Measurements from ENCODE around the gene FATE1. TPM values are rescaled to one million over a fixed set of nuclear protein-coding genes. Genes with fewer than 3 reads are reported as not detected.
A peak's percentile ranks its signal among the peaks of the same experiment; 100 is the strongest.
"Not testable (repeated sequence)": the region's sequence is repeated elsewhere in the genome, so short reads cannot be mapped to it uniquely, and the experiment has no call there.

Gene FATE1
- not detected in 2 replicates for total RNA-seq (2014; rRNA removed; shearing (Covaris generic))

DNA sequence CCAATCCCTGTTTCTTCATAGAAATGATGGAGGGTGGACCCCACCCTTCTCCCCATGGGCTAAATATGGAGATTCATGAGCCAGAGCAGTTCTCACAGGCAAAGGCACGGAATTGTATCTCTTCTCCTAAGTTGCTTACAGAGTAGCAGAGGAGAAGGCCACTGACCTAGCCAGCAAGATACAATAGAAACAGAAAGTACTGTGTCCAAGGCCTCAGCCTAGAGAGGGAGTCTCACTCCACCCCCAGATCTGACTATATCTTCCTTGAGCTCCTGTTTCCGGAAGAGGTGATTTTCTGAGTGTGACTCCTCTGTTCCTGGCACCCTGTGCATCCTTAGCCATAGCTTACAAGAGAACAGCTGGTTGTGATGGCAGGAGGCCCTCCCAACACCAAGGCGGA, at the start of gene FATE1:
Gene FATE1, plus strand, starts transcription at position 284 of the 400 bp plus-strand sequence. Its CDS starts 85 bp downstream, at position 369.
- DNase-seq (ENCODE audit: low spot score) = no peak

- no peak for DNase-seq (ENCODE audit: low spot score)
These were observed 40.6 kb upstream of the FATE1 start for GRCh38 chrX:151675121-151675746.

DNA sequence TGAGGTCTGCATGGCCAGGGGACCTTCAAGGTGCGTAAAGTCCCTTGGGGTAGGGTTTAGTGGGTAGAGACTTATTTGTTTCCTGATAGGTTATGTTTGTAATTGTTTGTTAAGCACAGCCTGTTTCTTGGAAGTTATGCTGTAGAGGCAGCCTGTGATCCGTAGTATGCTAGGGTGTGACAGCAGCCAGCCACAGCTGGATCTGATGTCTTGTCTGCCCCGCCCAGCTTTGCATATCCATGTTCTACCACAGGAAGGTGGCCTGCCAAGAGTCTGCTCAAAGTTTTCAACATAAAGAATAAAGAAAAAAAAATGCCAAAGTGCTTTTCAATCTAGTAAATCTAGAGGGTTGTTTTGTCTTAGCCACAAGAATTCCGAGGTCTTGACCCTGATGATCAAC, 39.6 kb upstream of the FATE1 start:
- no peak for DNase-seq (ENCODE audit: low spot score)

DNA sequence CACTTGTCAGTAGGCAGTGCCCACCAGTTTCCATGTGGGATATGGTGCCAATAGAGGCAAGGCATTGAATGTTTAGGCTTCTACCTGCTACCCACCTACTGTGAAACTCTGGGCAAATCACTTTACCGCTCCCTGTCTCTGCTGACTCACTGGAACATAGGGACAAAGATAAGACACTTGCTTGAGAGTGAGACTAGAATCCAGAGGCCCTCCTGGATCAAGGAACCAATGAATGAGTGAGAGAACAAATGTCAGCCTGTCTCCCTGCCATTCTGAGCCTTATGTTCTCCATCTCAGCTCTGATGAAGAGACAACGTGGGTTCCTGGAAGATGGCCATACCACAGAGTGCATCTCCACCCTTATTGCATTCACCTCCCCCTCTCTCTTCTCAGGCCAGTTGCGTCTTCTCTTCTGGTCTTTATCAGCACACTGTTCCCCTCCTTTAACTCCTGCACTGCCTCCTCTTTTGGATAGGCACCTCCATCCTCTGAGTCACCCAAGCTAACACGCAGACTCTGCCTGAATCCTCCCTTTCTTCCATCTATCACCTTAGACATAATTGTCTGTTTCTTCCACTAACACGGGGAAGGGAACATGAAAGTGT, 35.9 kb upstream of the FATE1 start:
- no peak for DNase-seq (ENCODE audit: low spot score)

DNA sequence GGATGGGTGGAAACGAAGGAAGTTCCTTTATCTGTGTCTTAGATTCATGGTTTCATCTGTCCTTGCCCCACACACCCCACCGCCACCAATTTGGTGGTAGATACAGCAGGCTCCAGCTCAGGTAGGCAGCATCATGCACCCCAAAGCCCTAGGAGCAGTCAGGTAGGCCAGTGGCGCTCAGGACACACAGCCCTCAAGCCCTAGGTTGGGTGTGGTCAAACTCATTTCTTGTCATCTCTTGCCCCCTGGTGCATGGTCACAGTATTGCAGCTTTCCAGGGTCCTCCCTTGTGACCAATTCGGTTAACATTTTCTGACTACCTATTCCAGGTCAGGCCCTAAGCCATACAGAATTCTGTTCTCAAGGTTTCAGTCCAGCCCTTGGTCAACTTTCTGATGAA, 35.0 kb upstream of the FATE1 start:
- DNase-seq (ENCODE audit: low spot score) = peak; percentile 23

DNA sequence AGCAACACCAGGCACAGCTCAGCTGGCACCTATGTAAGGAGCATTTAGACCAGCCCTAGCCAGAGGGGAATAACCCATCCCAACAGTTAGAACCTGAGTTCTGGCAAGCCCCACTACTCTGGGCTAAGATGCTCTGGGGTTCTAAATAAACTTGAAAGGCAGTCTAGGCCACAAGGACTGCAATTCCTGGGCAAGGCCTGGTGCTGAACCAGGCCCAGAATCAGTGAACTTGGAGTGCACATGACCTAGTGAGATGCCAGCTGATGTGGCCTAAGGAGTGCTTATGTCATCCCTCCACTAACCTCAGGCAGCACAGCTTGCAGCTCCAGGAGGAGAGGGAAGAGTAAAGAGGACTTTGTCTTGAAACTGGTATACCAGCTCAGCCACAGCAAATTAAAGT, 28.2 kb upstream of the FATE1 start:
- no peak for DNase-seq (ENCODE audit: low spot score)

- no peak for DNase-seq (ENCODE audit: low spot score)
These were observed 27.1 kb upstream of the FATE1 start for GRCh38 chrX:151688695-151689094.

GRCh38 chrX:151692825-151693224, 23.0 kb upstream of the FATE1 start:
- no peak for DNase-seq (ENCODE audit: low spot score)

DNA sequence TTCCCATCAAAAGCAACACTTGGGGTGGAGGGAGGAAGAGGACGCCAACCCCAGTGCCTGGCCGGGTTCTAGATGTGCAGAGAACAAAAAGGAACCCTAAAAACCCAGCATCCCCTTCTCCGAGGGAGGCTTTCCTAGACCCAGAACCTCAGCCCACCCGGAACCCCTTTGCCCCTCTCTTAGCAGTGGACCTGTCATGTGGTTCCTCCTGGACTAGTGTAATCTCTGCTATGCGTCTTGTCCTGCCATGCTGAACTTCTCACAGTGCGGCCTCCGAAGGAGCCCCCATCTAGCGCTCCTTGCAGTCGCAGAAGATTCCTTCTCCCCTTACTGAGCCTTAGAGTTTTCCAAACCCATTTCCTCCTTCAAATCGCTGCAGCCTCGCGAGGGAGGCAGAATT, 21.7 kb upstream of the FATE1 start:
- no peak for DNase-seq (ENCODE audit: low spot score)

DNA sequence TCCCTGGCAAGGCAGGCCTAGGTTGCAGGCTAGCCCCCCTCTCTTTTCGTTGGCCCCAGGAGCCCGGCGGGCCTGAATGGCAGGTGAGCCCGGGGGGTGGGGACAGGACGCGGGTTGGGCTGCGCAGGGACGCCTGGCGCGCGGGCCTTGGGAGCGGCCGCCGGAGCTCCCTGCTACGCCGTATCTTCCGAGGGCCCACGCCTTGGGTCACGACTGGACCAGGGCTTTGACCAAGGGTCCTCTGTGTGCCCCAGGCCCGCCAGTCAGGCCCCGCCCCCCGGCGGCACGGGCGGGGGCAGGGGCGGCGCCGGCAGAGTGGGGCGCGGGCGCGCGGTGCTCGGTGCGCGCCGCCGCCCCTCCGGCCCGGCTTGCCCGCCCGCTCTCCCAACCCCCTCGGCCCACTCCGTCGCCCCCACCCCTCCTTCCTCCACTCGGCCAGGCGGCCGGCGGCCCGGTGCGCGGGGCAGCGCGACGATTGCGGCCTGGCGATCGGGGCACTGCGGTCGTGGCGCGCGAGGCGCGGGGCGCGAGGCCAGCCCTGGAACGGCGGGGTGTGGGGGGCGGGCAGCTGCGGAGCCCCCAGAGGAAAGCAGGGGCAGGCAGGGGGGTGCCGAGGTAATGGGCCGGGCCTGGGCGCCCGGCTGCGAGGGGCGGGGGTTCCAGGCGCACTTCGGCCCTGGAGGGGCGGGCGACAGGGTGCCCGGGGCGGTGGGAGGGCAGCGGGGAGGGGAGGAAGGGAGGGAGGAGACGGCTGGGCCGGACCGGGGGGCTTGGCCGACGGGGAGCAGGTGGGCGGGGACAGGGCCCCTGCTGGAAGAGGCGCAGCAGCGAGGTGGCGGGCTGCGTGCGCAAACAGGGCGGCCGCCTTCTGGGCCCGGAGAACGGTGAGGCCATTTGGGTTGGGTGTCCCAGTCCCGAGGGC, 20.9 kb upstream of the FATE1 start, which contains the start of gene PRRG3:
Gene PRRG3, plus strand, starts transcription at position 798 of the 922 bp plus-strand sequence. CDS start 3,357 bp downstream, outside the sequence.
- no peak for DNase-seq (ENCODE audit: low spot score)

DNA sequence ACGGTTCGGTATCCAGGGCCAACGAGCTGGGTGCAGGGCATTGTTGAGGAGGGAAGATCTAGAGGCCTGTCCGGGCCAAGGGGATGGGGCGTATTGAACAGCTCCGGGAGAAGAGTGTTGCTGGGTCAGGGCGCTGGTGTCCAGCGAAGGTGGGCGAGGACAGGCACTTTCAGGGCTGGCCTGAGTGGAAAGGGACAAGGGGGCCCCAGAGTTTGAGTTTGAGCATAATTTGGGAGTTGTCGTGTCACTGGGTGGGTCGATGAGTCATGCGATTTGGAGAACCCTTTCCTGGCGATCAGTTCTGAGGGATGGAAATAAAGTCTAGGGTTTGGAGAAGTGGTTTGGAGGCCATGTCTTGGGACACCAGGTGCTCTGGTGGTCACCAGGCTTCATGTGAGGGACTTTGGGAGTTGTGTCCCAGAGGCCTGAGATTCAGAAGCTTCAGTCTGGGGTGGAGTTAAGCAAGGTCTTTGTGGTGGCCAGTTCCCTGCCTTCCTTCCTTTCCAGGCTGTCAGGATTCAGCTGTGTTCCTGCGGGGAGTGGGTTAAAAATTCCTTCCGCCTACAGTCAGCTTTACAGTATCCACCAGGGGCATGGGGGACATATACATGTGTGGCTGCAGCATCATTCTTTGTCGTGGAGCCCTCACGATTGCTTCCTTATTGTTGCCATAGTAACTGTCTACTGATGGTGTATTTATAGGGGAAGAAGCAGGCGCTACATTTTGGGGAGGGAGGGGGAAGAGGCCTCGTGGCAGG, 20.1 kb upstream of the FATE1 start:
- no peak for DNase-seq (ENCODE audit: low spot score)

DNA sequence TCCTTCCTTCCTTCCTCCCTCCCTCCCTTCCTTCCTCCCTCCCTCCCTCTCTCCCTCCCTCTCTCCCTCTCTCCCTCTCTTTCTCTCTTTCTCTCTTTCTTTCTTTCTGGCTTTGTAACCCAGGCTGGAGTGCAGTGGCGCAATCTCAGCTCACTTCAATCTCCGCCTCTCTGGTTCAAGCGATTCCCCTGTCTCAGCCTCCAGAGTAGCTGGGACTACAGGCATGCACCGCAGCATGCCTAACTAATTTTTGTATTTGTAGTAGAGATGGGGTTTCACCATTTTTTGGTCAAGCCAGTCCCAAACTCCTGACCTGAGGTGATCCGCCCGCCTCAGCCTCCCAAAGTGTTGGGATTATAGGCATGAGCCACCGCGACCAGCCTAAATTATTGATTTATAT, 18.8 kb upstream of the FATE1 start:
- DNase-seq (ENCODE audit: low spot score) = not testable (repeated sequence)

- peak; percentile 87 for DNase-seq (ENCODE audit: low spot score)
These were observed 18.3 kb upstream of the FATE1 start for GRCh38 chrX:151697522-151697921.

DNA sequence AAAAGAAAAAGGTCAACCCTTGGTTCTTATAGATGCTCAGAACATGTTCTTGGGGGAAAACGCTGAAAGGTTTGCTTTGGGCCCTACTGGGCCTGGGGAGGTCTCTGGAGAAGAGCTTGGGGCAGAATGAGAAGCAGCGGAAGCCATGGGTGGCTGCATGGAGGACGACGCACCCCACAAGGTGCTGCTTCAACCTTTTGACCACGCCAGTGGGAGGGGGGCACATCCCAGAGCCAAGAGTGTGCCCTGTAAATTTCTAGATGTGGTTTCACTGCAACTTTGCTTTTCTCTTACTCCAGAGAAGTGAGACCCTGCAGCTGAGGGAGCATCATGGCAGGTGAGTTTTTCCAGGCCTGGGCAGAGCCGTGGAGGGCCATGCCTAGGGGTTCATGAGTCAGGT, 17.4 kb upstream of the FATE1 start:
- DNase-seq (ENCODE audit: low spot score) = no peak

GRCh38 chrX:151699746-151700145, 16.1 kb upstream of the FATE1 start:
- no peak for DNase-seq (ENCODE audit: low spot score)

- no peak for DNase-seq (ENCODE audit: low spot score)
These were observed 15.3 kb upstream of the FATE1 start for GRCh38 chrX:151700581-151700980.

GRCh38 chrX:151701071-151701470, 14.8 kb upstream of the FATE1 start:
- no peak for DNase-seq (ENCODE audit: low spot score)

GRCh38 chrX:151701531-151701930, 14.3 kb upstream of the FATE1 start:
- no peak for DNase-seq (ENCODE audit: low spot score)

DNA sequence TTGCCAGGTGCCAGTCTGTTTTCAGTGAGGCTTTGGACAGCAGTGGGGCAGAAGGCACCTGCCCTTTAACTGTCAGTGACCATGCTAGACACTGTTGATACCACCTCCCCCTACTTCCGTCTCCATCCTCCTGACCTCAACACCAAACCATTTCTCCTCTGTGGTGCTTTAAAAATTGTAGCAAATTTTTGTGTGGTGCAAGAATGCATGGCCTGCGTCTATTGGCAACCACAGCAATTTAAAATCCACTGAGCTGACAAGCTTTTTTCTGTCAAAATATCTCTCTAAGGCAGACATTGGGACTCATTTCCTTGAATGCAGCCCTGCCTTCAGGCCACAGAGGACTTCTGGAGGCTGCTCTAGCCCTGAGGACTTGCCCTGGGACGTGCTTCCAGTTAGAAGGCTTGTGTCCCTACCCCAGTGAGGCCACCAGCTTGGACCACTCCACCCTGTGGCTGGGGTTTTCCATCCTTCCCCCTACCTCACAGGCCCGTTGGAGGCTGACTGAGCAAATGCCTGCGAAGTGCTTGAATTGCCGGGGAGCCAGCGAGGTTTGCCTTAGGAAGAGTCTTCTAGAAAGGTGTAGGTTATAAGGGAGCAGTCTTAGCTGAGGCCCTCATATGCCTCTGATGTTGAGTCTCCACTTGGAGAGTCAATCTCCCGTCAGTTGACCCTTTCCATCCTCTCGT, 13.7 kb upstream of the FATE1 start:
- DNase-seq (ENCODE audit: low spot score) = no peak

DNA sequence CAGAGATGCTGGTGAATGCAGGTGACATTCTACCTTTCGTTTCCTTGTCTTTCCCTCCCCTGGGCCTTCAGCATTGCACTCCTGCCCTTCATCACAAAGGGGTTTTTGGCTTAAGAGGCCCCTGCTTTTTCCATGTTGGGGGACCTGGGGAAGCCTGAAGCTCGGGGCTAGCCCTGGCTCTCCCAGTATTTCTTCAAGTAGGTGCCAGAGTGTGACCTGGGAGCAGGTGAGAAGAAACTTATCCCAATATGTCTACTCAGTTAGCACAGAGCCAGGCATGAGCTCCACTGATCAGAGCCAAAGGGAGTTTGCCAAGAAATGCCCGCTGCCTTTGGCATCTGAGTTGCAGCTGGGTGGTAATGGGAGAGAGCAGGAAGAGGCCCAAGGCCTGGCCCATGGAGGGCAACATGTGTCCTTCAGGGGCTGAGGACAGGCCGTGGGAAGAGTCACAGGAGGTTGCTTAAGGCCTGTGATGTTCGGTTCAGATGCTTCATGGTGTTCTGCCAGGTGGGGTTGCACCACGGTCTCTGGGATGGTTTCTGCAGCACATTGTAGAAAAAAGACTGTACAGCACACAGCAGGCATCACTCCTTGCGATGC, 13.0 kb upstream of the FATE1 start:
- DNase-seq (ENCODE audit: low spot score) = no peak

DNA sequence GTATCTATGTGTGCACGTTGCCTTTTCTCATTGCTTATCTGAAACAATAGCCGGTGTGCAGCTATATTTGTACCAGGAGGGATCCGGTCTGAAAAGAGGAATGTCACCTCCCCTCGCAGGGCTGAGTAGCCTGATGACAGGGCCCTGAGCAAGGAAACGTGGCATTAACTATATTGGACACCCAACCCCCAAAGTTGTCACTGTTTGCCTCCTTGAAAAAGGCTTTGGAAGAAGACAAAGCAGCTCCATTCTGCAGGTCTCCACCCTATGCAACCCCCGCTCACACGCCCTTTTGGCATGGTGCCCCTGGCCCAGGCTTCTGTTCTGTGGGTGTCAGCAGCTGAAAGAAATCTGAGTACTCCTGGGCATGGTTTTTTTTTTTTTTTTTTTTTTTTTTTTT, 12.3 kb upstream of the FATE1 start:
- DNase-seq (ENCODE audit: low spot score) = peak; percentile 16
